Measurements from ENCODE around the gene CAMTA1.

GRCh38 chr1:7554385-7555235, 769.4 kb downstream of the CAMTA1 start:
- no peak for TF ChIP-seq CTCF (IDR thresholded peaks at IDR 0.05; ENCODE audit: poor library complexity)
- no peak for TF ChIP-seq EZH2 (IDR thresholded peaks at IDR 0.05; ENCODE audit: borderline replicate concordance)

Measured in hepatocyte (in vitro differentiated cells).